GM21825 (cell line): ENCODE results near the gene TUBB4A.

Experiments used
- ATAC-seq: cut with Tn5 transposase; IDR thresholded peaks from one replicate; pipeline ENCODE4 v1.9.1; 2021; ENCODE audit warnings: mild to moderate bottlenecking, moderate library complexity; ENCODE audit not compliant: unreplicated experiment

TUBB4A gene

DNA sequence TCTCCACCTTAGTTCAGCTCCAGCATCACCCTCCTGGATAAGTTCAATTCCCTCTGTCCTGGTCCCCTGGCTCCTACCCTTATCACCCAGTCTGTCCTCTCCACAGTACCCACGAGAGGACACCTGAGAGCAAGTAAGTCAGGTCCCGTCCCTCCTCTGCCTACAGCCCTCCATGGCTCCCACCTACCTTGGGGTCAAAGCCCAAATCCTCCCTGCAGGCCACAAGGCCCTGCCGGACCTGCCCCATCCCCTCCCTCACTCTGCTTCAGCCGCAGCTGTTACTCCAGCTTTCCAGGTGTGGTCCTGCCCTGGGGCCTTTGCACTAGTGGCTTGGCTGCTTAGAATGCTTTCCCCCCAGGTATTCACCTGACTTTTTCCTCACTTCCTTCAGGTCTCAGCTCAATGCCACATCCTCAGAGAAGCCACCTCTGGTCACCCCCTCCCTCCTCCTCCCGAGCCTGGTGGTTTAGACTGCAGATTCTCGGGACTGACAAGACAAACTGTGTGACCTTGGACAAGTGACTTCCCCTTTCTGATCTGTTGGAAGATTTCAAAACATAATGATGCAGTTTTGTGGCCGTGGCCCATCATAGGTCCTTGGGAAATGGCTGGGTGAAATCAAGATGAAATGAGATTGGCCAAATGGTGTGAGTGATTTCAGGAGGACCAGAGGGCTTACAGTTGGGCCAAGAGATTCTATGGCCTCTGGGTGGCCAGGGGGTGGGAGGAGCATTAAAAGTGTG, 3.6 kb downstream of the TUBB4A start:
- ATAC-seq = no peak

GRCh38 chr19:6495947-6496346, 6.2 kb downstream of the TUBB4A start:
- ATAC-seq = no peak

- ATAC-seq = no peak
Measured at GRCh38 chr19:6494438-6495036, 7.6 kb downstream of the TUBB4A start.

DNA sequence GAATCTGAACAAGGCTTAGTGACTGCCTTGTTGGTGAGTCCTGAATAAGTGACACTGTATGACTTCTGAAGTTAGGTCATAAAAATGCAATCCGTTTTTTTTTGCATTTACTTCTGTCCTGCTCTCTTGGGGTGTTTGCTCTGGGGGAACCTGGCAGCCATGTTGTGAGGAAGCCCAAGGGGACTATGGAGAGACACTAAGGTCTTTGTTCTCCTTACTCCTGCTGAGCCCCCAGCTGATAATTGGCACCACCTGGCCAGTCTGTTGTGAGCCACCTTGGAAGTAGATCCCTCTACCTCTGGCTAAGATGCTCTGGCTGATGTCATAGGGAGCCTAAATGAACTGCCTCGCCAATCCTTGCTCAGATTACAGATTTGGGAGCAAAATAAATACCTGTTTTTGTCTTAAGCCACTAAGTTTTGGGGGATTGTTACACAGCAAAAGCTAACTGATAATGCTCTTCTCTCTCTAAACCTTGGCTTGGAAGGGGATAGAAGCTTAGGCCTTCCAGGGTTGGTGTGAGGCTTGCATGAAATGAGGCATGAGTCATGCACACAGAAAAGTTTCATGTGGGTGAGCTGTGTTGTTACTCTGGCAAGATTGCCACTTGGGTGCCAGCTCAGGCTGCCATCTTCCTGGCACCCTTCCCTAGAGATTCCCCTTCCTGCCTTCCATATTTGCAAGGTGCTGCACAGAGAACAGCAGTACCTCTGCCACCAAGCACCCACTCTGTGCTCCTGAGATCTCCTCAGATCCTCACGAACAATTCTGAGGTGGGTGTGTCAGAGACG, 10.1 kb downstream of the TUBB4A start:
- ATAC-seq = no peak

DNA sequence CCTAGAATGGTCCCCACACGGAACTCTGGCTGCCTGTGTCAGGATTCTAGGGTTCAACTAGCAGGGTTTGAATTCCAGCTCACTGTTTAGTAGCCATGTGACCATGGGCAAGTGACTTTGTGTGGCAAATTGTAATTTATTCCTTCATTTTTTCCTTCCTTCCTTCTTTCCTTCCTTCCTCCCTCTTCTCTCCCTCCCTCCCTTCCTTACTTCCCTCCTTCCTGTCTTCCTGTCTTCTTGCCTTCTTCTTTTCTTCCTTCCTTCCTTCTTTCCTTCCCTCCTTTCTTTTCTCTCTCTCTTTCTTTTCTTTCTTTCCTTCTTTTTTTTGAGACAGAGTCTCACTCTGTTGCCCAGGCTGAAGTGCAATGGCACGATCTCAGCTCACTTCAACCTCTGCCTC, 12.0 kb downstream of the TUBB4A start:
- no peak for ATAC-seq

GRCh38 chr19:6489278-6490061, 12.6 kb downstream of the TUBB4A start:
- peak; percentile 58 for ATAC-seq

DNA sequence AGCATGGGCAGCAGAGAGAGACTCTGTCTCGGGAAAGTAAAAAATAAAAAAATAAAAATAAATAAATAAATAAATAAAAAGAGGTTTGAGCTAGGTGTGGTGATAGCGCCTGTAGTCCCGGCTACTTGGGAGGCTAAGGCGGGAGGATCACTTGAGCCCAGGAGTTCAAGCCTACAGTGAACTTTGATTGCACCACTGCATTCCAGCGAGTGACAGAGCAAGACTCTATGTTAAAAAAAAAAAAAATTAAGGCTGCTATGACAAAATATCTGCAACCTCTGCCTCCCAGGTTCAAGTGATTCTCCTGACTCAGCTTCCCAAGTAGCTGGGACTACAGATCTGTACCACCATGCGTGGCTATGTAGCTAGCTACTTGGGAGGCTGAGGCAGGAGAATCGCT, 17.3 kb downstream of the TUBB4A start:
- no peak for ATAC-seq

DNA sequence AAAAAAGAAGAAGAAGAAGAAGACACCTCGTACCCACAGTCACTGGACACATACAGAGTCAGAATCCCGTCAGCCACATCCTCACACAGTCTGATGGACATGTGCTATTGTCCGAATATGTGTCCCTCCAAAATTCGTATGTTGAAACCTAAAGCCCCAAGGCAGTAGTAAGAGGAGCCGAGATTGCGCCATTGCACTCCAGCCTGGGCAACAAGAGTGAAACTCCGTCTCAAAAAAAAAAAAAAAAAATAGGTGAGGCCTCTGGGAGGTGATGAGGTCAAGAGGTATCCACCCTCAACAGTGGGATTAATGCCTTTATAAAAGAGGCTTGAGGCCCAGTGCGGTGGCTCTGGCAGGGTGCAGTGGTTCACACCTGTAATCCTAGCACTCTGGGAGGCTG, 17.9 kb downstream of the TUBB4A start:
- ATAC-seq = no peak

- ATAC-seq = no peak
Measured at GRCh38 chr19:6483235-6483634, 18.9 kb downstream of the TUBB4A start.

DNA sequence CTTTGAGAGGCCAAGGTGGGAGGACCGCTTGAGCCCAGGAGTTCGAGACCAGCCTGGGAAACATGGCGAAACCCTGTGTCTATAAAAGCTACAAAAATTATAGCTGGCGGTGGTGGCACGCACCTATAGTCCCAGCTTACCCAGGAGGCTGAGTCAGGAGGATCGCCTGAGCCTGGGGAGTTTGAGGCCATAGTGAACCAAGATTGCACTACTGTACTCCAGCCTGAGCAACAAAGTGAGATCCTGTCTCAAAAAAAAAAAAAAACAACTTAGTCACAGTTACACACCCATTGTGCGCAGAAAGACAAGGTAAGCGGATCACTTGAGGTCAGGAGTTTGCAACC, 19.8 kb downstream of the TUBB4A start:
- no peak for ATAC-seq

DNA sequence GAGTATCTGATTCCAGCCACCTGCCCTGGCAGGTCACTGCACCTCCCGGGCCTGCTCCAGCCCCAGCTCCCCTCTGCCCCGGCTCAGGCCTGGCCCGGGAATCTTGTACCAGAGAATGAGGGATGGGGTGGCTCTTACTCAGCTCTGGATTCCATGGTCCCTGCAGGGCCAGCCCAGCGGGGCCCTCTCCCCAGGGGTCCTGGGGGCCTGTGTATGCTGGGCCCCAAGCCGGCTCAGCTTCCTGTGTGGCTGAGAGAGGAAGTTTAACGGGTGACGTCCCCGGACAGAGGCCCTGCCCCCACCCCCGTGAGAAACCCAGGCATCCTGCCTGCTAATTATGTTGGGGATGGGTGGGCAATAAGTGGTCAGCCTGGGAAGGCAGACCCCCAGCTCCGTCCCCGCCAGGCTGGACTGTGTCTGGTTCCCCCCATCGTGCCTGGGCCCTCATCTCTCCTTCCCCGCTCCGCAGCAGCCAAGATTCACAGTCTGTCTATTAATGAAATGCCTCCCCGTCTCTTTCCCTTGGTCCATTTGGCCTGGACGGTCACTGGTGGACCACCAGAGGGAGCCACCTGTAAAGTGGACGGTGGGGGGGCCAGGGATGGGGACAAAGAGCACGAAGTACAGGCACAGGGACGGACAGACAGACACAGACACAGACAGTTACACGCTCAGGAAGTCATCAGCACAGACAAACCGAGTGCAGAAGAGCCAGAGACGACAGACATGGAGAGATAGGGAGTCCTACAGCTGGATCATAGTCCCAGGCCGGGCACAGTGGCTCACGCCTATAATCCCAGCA, 20.4 kb downstream of the TUBB4A start, which contains the start of gene DENND1C:
Gene DENND1C, minus strand, starts transcription at position 247 of the 802 bp plus-strand sequence. Its CDS starts 92 bp downstream, at position 155.
- peak; percentile 57 for ATAC-seq

- ATAC-seq = peak; percentile 20
Measured at GRCh38 chr19:6480848-6481415, 21.2 kb downstream of the TUBB4A start.

- ATAC-seq = no peak
Measured at GRCh38 chr19:6479836-6480398, 22.2 kb downstream of the TUBB4A start.

- ATAC-seq = no peak
Measured at GRCh38 chr19:6478815-6479214, 23.3 kb downstream of the TUBB4A start.

DNA sequence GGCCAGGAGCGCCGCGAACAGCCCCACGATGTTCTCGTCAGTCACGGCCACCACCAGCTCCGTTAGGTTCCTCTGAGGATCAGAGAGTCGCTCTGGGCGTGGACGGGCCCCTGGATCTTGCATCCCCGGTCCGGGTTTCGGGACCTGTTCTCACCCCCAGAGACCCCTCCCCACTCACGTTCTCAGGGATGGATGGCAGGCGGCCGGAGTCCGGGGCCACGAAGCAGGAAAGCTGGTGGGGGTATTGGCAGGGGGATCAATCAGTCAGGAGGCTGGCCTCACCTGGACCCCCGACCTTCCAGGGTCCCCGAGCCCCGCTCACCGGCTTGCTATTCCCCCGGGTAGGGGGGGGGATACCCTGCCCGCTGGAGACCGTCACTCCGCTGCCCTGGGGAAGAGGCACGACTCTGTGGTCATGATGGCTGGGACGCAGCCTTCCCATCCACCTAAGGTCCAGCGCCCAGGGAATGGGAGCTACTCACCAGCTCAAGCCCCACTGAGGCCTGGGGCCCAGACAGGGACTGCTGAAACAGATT, 25.1 kb downstream of the TUBB4A start:
- ATAC-seq = no peak

- no peak for ATAC-seq
Measured at GRCh38 chr19:6476155-6476895, 25.8 kb downstream of the TUBB4A start.

GRCh38 chr19:6475321-6476108, 26.6 kb downstream of the TUBB4A start:
- no peak for ATAC-seq

DNA sequence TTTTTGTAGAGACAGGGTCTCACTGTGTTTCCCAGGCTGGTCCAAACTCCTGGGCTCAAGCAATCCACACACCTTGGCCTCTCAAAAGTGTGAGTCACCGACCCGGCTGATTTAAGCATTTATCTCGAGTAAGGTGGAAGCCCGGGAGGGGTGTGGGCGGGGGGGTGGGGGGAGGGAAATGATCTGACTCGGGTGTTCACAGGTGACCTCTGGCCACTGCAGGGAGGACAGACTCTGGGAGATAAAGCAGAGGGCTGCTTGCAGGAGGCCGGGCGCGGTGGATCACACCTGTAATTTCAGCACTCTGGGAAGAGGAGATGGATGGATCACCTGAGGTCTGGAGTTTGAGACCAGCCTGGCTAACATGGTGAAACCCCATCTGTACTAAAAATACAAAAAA, 28.5 kb downstream of the TUBB4A start:
- ATAC-seq = no peak
